TTC549 (cell line): ENCODE results near the gene CHST11.
"Not testable (repeated sequence)": the region's sequence is repeated elsewhere in the genome, so short reads cannot be mapped to it uniquely, and the experiment has no call there.

ENCODE experiments used
- FAIRE-seq: peaks from 2 replicates; lab custom pipeline; 2012; peaks lifted over from hg19 to GRCh38; lab: Jason Lieb, UNC

Gene CHST11

GRCh38 chr12:104604995-104605675, 148.4 kb downstream of the CHST11 start:
- FAIRE-seq: no peak

- FAIRE-seq: no peak
Measured at GRCh38 chr12:104605685-104606084, 148.9 kb downstream of the CHST11 start.

GRCh38 chr12:104608998-104609397, 152.2 kb downstream of the CHST11 start:
- FAIRE-seq: no peak

DNA sequence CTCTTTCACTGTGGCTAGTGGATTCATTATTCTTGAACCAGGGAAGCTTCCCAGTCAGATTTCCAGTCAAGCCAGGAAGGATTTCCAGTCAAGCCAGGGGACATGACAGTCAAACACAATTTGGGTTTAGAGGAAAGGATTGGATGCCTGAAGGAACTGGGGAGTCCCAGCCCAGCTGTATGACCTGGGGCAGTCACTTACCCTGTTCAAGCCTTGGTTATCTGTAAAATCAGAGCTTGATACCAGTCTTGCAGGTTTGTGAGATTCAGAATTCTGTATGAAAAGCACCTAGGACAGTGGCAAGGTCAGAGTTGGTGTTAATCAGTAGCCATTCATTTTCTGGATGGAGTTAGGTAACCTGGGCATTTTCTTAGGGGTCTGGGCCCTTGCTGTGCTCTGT, 152.7 kb downstream of the CHST11 start:
- no peak for FAIRE-seq

GRCh38 chr12:104610513-104611235, 153.9 kb downstream of the CHST11 start:
- no peak for FAIRE-seq

DNA sequence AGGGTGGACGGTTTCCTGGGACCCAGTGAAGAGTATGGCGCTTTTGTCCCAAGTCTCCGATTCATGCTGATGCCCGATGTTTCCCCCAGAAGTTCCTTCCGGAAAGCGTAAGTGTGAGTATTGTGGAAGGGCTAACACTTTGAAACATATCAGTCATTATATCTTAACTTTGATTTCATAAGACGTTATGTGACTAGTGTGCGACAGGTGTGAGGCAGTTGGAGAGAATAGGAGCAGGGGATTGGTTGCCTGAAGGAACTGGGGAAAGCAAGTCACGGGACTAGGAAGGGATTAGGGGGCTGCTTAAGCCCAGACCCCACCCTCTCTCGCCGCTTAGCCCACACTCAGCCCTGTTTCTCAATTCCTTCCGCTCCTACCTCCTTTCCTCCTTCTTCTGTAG, 154.9 kb downstream of the CHST11 start:
- FAIRE-seq: no peak

DNA sequence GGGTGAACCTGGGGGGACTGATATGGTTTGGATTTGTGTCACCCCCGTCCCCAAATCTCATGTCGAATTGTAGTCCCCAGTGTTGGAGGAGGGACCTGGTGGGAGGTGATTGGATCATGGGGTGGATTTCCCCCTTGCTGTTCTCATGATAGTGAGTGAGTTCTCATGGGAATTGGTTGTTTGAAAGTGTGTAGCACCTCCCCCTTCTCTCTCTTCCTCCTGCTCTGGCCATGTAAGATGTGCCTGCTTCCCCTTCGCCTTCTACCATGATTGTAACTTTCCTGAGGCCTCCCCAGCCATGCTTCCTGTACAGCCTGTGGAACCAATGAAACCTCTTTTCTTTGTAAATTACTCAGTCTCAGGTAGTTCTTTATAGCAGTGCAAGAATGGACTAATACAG, 156.6 kb downstream of the CHST11 start:
- FAIRE-seq: not testable (repeated sequence)

DNA sequence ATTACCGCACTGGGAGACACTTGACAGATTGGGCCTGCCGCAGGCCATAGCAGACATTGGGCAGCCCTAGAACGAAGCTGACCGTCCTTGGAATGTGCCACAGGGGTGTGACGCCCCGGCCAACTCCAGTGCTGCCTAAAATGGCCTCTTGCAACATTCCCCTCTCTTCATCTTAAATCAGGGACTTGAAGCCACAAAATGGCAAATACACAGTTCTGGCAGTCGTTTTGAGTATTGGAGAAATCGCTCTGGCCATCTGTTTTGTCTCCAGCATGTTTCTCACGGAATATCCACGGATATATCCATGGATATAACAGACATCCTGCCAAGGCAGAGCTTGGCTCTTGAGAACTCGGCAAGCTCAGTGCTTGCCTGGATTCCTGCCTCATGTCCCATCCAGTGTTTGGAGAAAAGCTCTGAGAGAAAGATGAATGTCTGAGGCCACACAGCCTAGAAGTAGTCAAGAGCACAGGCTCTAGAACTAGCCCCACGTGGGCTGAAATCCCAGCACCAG, 158.4 kb downstream of the CHST11 start:
- no peak for FAIRE-seq

DNA sequence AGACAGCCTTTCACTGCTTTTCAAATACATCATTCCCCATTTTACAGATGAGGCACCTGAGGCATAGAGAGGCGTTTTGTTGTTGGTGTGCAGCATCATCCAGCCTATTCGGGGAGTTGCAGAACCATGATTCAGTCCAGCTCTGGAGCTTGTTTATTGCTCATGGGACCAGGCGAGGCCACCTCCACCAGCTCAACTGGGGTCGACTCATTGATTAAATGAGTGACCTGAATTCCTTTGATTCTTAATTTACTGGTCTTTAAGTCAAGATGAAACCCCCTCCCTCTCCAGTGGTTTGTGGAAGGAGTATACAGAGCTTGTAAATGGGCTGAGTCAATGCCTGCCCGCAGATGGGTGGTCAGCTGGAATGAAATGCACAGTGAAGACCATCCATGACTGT, 161.9 kb downstream of the CHST11 start:
- no peak for FAIRE-seq

- no peak for FAIRE-seq
Measured at GRCh38 chr12:104619305-104619704, 162.6 kb downstream of the CHST11 start.

- no peak for FAIRE-seq
Measured at GRCh38 chr12:104620837-104621531, 164.2 kb downstream of the CHST11 start.

DNA sequence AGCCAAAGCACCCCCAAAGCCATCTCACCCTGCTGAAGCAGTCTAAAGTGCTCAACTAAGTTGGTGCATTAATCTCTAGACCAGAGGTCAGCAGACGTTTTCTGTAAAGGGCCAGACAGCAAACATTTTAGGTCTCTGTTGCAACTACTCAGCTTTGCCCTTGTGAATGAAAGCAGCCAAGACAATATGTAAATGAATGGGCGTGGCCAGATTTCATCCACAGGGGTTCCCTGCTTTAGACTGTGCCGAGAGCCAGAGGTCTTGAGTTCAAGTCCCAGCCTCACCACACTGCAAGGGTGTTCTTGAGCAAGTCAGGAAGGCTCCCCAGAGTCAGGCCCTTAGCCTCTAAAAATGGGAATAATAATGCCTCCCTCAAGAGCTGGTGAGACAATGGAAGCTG, 166.2 kb downstream of the CHST11 start:
- no peak for FAIRE-seq

DNA sequence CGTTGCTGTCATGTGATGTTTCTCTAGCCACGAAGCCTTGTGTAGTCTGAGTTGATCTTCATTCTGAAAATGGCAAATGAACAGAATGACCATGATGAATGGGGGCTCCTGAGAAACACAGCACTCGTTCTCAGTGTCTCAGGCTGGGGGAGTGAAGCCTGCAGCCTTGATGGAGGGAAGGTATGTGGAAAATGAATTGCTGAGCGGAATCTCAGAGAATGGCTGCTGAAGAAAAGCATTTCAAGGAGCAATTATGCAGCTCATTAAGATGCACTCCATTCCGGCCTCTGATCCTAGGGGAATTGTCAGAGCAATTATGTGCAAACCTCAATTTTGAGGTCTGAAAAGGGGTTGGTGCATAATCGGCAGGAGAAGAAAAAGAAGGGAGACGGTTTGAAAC, 167.1 kb downstream of the CHST11 start:
- no peak for FAIRE-seq

DNA sequence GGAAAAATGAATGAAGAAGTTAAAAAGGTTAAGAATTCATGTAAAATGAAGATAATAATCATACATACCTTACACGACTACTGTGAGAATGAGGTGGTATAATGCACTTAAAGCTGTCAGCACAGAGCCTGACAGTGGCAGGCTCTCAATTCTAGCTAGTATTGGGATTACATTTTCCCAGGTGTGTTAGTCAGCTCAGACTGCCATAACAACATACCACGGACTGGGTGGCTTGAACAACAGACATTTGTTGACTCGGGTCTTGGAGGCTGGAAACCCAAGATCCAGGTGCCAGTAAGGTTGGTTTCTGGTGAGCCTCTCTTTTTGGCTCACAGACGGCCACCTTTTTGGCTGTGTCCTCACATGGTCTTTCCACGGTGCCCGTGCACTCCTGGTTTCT, 167.8 kb downstream of the CHST11 start:
- no peak for FAIRE-seq

DNA sequence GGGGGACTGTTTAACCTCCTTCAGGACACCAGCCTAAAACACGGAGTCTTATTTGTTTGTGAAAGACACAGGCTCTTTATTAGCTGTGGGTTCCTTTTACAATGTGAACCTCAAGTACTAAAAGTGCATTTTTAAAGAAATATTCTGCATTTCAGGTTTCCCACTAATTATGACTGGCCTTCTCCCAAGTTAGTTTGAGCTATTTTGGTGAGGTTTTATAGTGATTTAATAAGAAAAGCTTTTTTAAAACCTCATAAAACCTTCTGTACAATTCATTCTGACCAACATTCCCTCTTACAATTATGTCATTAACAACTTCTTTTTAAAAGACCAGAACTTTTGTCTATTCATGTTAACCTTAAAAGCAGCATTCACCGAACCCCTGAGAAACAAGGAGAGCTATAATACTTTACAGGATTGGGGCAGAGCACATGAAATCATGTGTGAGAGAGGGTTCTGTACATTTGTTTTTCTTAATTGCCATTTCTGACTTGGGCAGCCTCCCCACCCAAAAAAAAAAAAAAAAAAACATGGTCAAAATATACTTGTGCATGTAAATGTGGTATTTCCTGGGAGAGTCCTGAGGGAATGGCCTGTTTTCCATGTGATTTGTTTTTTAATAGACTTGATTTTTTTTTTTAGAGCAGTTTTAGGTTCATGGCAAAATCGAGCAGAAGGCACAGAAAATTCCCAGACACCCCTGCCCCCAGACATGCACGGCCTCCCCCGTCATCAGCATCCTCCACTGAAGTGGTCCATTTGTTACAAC, 169.5 kb downstream of the CHST11 start:
- FAIRE-seq: no peak

GRCh38 chr12:104627231-104627989, 170.7 kb downstream of the CHST11 start:
- FAIRE-seq: no peak

DNA sequence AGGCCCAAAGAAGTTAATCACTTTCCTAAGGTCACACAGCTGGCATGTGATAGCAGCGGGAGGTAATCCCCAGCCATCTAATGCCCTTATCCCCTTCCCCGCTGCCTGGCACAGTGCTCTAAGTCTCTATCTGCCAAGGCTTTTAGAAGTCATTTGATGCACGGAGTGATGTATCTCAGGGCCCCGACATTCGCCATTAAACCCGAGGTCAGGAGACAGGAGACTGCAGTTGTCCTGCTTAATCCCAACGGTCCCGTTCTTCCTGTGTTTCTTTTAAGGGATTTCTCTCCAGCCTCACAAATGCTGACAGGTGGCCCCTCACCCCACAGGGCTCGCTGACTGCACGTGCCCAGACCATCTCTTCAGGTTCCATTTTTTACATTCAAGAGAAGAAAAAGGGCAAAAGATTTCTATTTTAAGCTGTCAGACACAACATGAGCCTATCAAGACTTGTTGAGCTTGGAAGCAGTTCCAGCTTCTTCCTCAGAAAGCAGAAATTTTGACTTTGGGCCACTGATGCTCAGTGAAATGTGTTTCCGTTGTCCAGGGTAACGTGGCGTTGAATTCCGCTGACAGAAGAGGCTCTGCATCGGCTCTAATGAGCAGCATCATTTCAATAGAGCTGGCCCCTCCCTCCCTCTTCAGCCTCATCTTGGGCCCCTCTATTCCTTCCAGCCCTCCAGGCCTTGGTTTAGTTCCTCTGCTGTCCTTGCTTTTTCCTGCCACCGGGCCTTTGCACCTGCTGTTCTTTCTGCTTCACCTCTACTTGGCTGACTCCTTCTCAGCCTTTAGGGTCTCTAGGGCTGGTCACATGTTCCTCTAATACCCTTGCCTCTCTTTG, 171.5 kb downstream of the CHST11 start:
- no peak for FAIRE-seq

- FAIRE-seq: no peak
Measured at GRCh38 chr12:104628831-104629135, 172.0 kb downstream of the CHST11 start.

- no peak for FAIRE-seq
Measured at GRCh38 chr12:104630230-104630670, 173.5 kb downstream of the CHST11 start.

DNA sequence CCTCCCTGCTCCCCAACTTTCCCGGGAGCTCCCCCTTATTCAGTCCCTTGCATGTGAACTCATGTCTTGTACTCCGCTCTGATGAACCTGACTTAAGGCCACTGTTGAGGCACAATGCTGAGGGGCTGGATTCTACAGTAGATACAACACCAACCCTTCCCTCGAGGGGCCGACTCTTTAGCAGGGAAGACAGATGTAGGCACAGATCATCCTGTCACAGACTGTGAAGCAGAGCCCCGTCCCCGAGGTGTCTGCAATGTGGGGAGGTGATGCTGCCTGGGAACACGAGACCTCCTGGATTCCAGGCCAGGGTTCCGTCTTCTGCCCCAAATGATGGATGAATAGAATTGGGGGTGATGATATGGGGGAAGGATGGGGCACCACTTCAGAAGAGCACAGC, 175.1 kb downstream of the CHST11 start:
- FAIRE-seq: no peak

GRCh38 chr12:104632724-104633201, 176.0 kb downstream of the CHST11 start:
- FAIRE-seq: no peak
